SK-N-SH (cell line): ENCODE data around the gene OTUD7B. TPM values are rescaled to one million over a fixed set of nuclear protein-coding genes. Genes with fewer than 3 reads are reported as not detected.

Source experiments
- CTCF ChIA-PET: fragments of 300-600, 350-600 bp; formaldehyde crosslinking; extraction: SDS; loops from one replicate; lab custom pipeline; 2021; lab: Yijun Ruan, JAX
- POLR2A ChIA-PET: fragments of 350-600 bp; sonication (Branson Sonifier 250); formaldehyde crosslinking; extraction: SDS; loops from one replicate; lab custom pipeline; 2020; ENCODE audit warnings: antibody characterized with exemption, inconsistent platforms; lab: Yijun Ruan, JAX
- DNase-seq: peaks from one replicate; pipeline ENCODE4 v3.0.0; 2012
- H2AFZ ChIP-seq: fragments of 200-600 bp; sonication (generic); 2 replicates; pipeline ENCODE4 v1.8.1; 2016; ENCODE audit warnings: antibody characterized with exemption, mild to moderate bottlenecking, low read depth
- H3F3A ChIP-seq: fragments of 200-600 bp; sonication (generic); replicated peaks from 2 replicates; pipeline ENCODE3; 2016; ENCODE audit warnings: antibody characterized with exemption, mild to moderate bottlenecking; ENCODE audit not compliant: insufficient read depth
- H3K27ac ChIP-seq, 2 experiments: fragments of 200-500 bp in 1 of 2; fragments of 200-600 bp in 1 of 2; sonication (Bioruptor generic) in 1 of 2; sonication (generic), shearing (Covaris generic) in 1 of 2; 2 replicates each; pipeline versions ENCODE4 v1.5.1 to v1.6.1; 2014 to 2016; ENCODE audit warnings: low read depth in 2 of 2, inconsistent platforms in 1 of 2, low read length in 1 of 2, mild to moderate bottlenecking in 1 of 2, mixed read lengths in 1 of 2
- H3K27me3 ChIP-seq: fragments of 200-600 bp; sonication (generic), shearing (Covaris generic); 2 replicates; pipeline ENCODE4 v1.6.1; 2016; ENCODE audit warnings: mixed run types; ENCODE audit not compliant: insufficient read depth
- H3K36me3 ChIP-seq, 2 experiments: fragments of 200-500 bp in 1 of 2; fragments of 200-600 bp in 1 of 2; sonication (Bioruptor generic) in 1 of 2; sonication (generic) in 1 of 2; replicated peaks in 1 of 2; 2 replicates each; pipeline versions ENCODE3 to v1.5.1; 2014 to 2016; ENCODE audit warnings: low read length in 1 of 2, mild to moderate bottlenecking in 1 of 2; ENCODE audit not compliant: insufficient read depth in 2 of 2, control insufficient read depth in 1 of 2
- H3K4me1 ChIP-seq, 2 experiments: fragments of 200-500 bp in 1 of 2; fragments of 200-600 bp in 1 of 2; sonication (Bioruptor generic) in 1 of 2; sonication (generic), shearing (Covaris generic) in 1 of 2; 2 replicates each; pipeline versions ENCODE4 v1.5.1 to v1.6.1; 2014 to 2016; ENCODE audit warnings: low read depth in 1 of 2, low read length in 1 of 2, mixed run types in 1 of 2; ENCODE audit not compliant: insufficient read depth in 2 of 2, control insufficient read depth in 1 of 2
- H3K4me2 ChIP-seq: fragments of 200-600 bp; sonication (generic), shearing (Covaris generic); 2 replicates; pipeline ENCODE4 v1.6.1; 2017; ENCODE audit warnings: mixed run types
- H3K4me3 ChIP-seq, 2 experiments: fragments of 200-500 bp in 1 of 2; fragments of 200-600 bp in 1 of 2; sonication (Bioruptor generic) in 1 of 2; sonication (generic), shearing (Covaris generic) in 1 of 2; 2 replicates each; pipeline versions ENCODE4 v1.5.1 to v1.8.1; 2014 to 2016; ENCODE audit warnings: low read depth in 2 of 2, inconsistent platforms in 1 of 2, low read length in 1 of 2, mild to moderate bottlenecking in 1 of 2, mixed read lengths in 1 of 2, moderate library complexity in 1 of 2
- H3K79me2 ChIP-seq: fragments of 200-600 bp; sonication (generic); 2 replicates; pipeline ENCODE4 v1.8.1; 2017; ENCODE audit warnings: mild to moderate bottlenecking; ENCODE audit not compliant: insufficient read depth
- H3K9ac ChIP-seq: fragments of 200-600 bp; sonication (generic); 2 replicates; pipeline ENCODE4 v1.6.1; 2017; ENCODE audit warnings: mixed run types
- H3K9me2 ChIP-seq: fragments of 200-600 bp; sonication (generic); 2 replicates; pipeline ENCODE4 v1.6.1; 2017; ENCODE audit warnings: mixed run types
- H3K9me3 ChIP-seq: fragments of 200-600 bp; sonication (generic); 2 replicates; pipeline ENCODE4 v1.6.1; 2017; ENCODE audit warnings: mixed run types, mild to moderate bottlenecking, moderate library complexity
- H4K20me1 ChIP-seq: fragments of 200-600 bp; sonication (generic); 2 replicates; pipeline ENCODE4 v1.6.1; 2017; ENCODE audit warnings: mild to moderate bottlenecking, mixed run types; ENCODE audit not compliant: insufficient read depth
- CHD2 ChIP-seq: fragments of 150-350 bp; IDR thresholded peaks from 2 replicates; pipeline ENCODE4 v1.6.1; 2018; ENCODE audit warnings: low read length; ENCODE audit not compliant: partially characterized antibody
- FOXJ3 ChIP-seq: sonication (generic); formaldehyde crosslinking; IDR thresholded peaks from 2 replicates; pipeline ENCODE4 v1.5.1; 2020; ENCODE audit warnings: mild to moderate bottlenecking, missing genetic modification reagents
- FOXM1 ChIP-seq: IDR thresholded peaks from 2 replicates; pipeline ENCODE4 v1.4.0; 2012; ENCODE audit warnings: low read depth, mild to moderate bottlenecking
- GATA2 ChIP-seq: sonication (generic); formaldehyde crosslinking; IDR thresholded peaks from 2 replicates; pipeline ENCODE4 v1.5.0; 2020; ENCODE audit warnings: mild to moderate bottlenecking, missing genetic modification reagents
- JUND ChIP-seq: IDR thresholded peaks from 2 replicates; pipeline ENCODE4 v1.4.0; 2012
- MXI1 ChIP-seq: IDR thresholded peaks from 2 replicates; pipeline ENCODE4 v1.6.1; 2012; ENCODE audit warnings: mild to moderate bottlenecking, low read depth, low read length, improper control_type of control experiment
- NRF1 ChIP-seq: IDR thresholded peaks from 2 replicates; pipeline ENCODE4 v1.6.1; 2012; ENCODE audit warnings: low read depth, mild to moderate bottlenecking, low read length
- RCOR1 ChIP-seq: fragments of 150-350 bp; IDR thresholded peaks from 2 replicates; pipeline ENCODE4 v1.6.1; 2017; ENCODE audit warnings: antibody characterized with exemption, low read length
- RXRA ChIP-seq: IDR thresholded peaks from 2 replicates; pipeline ENCODE4 v1.4.0; 2012; ENCODE audit warnings: low read depth, mild to moderate bottlenecking, borderline replicate concordance
- SIN3A ChIP-seq: IDR thresholded peaks from 2 replicates; pipeline ENCODE4 v1.6.1; 2012; ENCODE audit warnings: low read depth, mild to moderate bottlenecking, low read length, moderate library complexity, borderline replicate concordance
- TAF1 ChIP-seq: IDR thresholded peaks from 2 replicates; pipeline ENCODE4 v1.6.1; 2012; ENCODE audit warnings: low read depth, mild to moderate bottlenecking, low read length, moderate library complexity, borderline replicate concordance
- TEAD4 ChIP-seq: IDR thresholded peaks from 2 replicates; pipeline ENCODE4 v1.4.0; 2012; ENCODE audit warnings: mild to moderate bottlenecking, borderline replicate concordance; ENCODE audit not compliant: insufficient read depth
- WGBS: methylation state at CpG from one replicate; pipeline ENCODE4 v1.1.6; 2017; ENCODE audit warnings: low lambda C conversion rate; 5-methylcytosine and 5-hydroxymethylcytosine counted together
- polyA plus RNA-seq, 3 experiments: library from polyadenylated mRNA; depleted of rRNA; stranded (reverse); fragments of >200 nt; gene quantifications; 2 replicates each; pipeline ENCODE4 v1.2.3, GENCODE V29; 2012
- TF ChIP-seq, protein P1 (sequence below): fragments of 200-600 bp; sonication (generic); IDR thresholded peaks from 2 replicates; pipeline ENCODE4 v1.6.1; 2017; ENCODE audit warnings: antibody characterized with exemption, mild to moderate bottlenecking, moderate library complexity
- TF ChIP-seq, protein P2 (sequence below): fragments of 150-350 bp; IDR thresholded peaks from 2 replicates; pipeline ENCODE4 v1.6.1; 2016; ENCODE audit warnings: mild to moderate bottlenecking, low read depth, low read length

The OTUD7B gene
- polyA plus RNA-seq, 1 of the 3 experiments (the other 2 are of a cell fraction): 4.2 TPM

GRCh38 chr1:149903836-149904491 is 106.6 kb downstream of the OTUD7B start:
- H3K4me3 ChIP-seq: no peak overlapping the region
- H3F3A ChIP-seq: peaks cover 6% of the 10 kb centered on the region
- no peak overlapping the region for H3K9ac ChIP-seq
- CTCF ChIA-PET: interaction anchor here (1.5 kb wide), 1 partner anchor 15 kb away, joined by 5 read pairs; a partner anchor contains a TSS
- DNase-seq: no peak
- H3K4me1 ChIP-seq: peaks cover 0 to 13% of the 10 kb centered on the region in 2 experiments; a peak in 1 of 4 replicates
- H3K27me3 ChIP-seq: no peaks in the 10 kb centered on the region
- peaks cover 0 to 20% of the 10 kb centered on the region in 2 experiments for H3K36me3 ChIP-seq
- H3K27ac ChIP-seq: no peak overlapping the region
- POLR2A ChIA-PET: interaction anchor here (0.8 kb wide), 1 partner anchor 17 kb away, joined by 3 read pairs; a partner anchor contains a TSS
- H3K79me2 ChIP-seq: no peaks in the 10 kb centered on the region
- H4K20me1 ChIP-seq: no peaks in the 10 kb centered on the region
- no peak overlapping the region for H3K4me2 ChIP-seq
- no peak overlapping the region for H2AFZ ChIP-seq
- H3K9me2 ChIP-seq: no peaks in the 10 kb centered on the region
- 93% methylated on average over 3 of the region's 5 CpGs for whole genome bisulfite sequencing
- H3K9me3 ChIP-seq: no peaks in the 10 kb centered on the region
- TF ChIP-seq CHD2 (no peak), FOXJ3 (no peak), MXI1 (no peak), JUND (no peak), GATA2 (CRISPR knock-in tag) (no peak), NRF1 (no peak), RCOR1 (no peak), TAF1 (no peak), FOXM1 (no peak), TEAD4 (no peak), RXRA (no peak), SIN3A (no peak)
- TF ChIP-seq, protein P1, sequence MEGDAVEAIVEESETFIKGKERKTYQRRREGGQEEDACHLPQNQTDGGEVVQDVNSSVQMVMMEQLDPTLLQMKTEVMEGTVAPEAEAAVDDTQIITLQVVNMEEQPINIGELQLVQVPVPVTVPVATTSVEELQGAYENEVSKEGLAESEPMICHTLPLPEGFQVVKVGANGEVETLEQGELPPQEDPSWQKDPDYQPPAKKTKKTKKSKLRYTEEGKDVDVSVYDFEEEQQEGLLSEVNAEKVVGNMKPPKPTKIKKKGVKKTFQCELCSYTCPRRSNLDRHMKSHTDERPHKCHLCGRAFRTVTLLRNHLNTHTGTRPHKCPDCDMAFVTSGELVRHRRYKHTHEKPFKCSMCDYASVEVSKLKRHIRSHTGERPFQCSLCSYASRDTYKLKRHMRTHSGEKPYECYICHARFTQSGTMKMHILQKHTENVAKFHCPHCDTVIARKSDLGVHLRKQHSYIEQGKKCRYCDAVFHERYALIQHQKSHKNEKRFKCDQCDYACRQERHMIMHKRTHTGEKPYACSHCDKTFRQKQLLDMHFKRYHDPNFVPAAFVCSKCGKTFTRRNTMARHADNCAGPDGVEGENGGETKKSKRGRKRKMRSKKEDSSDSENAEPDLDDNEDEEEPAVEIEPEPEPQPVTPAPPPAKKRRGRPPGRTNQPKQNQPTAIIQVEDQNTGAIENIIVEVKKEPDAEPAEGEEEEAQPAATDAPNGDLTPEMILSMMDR: no peak
- TF ChIP-seq, protein P2, sequence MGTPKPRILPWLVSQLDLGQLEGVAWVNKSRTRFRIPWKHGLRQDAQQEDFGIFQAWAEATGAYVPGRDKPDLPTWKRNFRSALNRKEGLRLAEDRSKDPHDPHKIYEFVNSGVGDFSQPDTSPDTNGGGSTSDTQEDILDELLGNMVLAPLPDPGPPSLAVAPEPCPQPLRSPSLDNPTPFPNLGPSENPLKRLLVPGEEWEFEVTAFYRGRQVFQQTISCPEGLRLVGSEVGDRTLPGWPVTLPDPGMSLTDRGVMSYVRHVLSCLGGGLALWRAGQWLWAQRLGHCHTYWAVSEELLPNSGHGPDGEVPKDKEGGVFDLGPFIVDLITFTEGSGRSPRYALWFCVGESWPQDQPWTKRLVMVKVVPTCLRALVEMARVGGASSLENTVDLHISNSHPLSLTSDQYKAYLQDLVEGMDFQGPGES: no peak
